Measurements from ENCODE around the gene RAB6A. TPM values are rescaled to one million over a fixed set of nuclear protein-coding genes. Genes with fewer than 3 reads are reported as not detected.

RAB6A gene
- total RNA-seq, 1 experiment from 2014 or later, result 121 TPM

- no peak for TF ChIP-seq TCF7L2 (IDR thresholded peaks at IDR 0.05; ENCODE audit: borderline replicate concordance, extremely low read depth, insufficient read depth, insufficient read length)
Observed at GRCh38 chr11:73650400-73650799, 110.5 kb downstream of the RAB6A start (continued).

GRCh38 chr11:73649206-73649605, 111.7 kb downstream of the RAB6A start:
- Histone ChIP-seq H3K36me3 (ENCODE audit: control insufficient read depth in 1 of 2, insufficient read depth in 2 of 2, low read length in 2 of 2) (no peaks in the 10 kb centered on the region), H3K27ac (ENCODE audit: low read depth, low read length) (no peak overlapping the region), H3K9me2 (ENCODE audit: insufficient read depth) (no peaks in the 10 kb centered on the region), H2AFZ (ENCODE audit: low read depth, low read length, poor library complexity, severe bottlenecking) (no peak overlapping the region), H3K9me3 (ENCODE audit: control insufficient read depth in 1 of 2, insufficient read depth in 1 of 2, low read depth in 1 of 2, low read length in 2 of 2) (no peaks in the 10 kb centered on the region), H3K4me2 (ENCODE audit: low read length) (no peak overlapping the region), H3K9ac (ENCODE audit: low read length) (no peak overlapping the region), H4K20me1 (ENCODE audit: insufficient read depth) (no peaks in the 10 kb centered on the region), H3K79me2 (ENCODE audit: insufficient read depth, low read length) (no peaks in the 10 kb centered on the region), H3K4me1 (ENCODE audit: control insufficient read depth in 1 of 2, insufficient read depth in 2 of 2, low read length in 2 of 2) (peaks cover 20 to 32% of the 10 kb centered on the region in 2 experiments), H3K4me3 (replicated peaks in 1 of 2; ENCODE audit: low read depth in 1 of 2, low read length in 2 of 2) (no peak overlapping the region), H3K27me3 (ENCODE audit: insufficient read depth, low read length) (no peaks in the 10 kb centered on the region)
- RAD21 ChIA-PET (ENCODE audit: low non-redundant PET in 1 of 2, low total read pairs in 2 of 2, uncharacterized antibody in 2 of 2, unreplicated experiment in 2 of 2), result no interaction called here
- ATAC-seq, result no peak
- POLR2A ChIA-PET, result no interaction called here
- CTCF ChIA-PET, result interaction anchor here (1.9 kb wide), 1 partner anchor 24 kb away, joined by 4 read pairs; no protein-coding TSS in a partner anchor
- no TSS peak for BruUV-seq (replicated peaks)
- DNase-seq (ENCODE audit: low read depth, low spot score), result no peak
- intact Hi-C loops (cut with micrococcal nuclease), result no loop called here
- no peak for TF ChIP-seq ELF1 (IDR thresholded peaks at IDR 0.05; ENCODE audit: borderline replicate concordance, low read depth)
- no peak for TF ChIP-seq EZH2 (IDR thresholded peaks at IDR 0.05)
- TF ChIP-seq, protein P1, sequence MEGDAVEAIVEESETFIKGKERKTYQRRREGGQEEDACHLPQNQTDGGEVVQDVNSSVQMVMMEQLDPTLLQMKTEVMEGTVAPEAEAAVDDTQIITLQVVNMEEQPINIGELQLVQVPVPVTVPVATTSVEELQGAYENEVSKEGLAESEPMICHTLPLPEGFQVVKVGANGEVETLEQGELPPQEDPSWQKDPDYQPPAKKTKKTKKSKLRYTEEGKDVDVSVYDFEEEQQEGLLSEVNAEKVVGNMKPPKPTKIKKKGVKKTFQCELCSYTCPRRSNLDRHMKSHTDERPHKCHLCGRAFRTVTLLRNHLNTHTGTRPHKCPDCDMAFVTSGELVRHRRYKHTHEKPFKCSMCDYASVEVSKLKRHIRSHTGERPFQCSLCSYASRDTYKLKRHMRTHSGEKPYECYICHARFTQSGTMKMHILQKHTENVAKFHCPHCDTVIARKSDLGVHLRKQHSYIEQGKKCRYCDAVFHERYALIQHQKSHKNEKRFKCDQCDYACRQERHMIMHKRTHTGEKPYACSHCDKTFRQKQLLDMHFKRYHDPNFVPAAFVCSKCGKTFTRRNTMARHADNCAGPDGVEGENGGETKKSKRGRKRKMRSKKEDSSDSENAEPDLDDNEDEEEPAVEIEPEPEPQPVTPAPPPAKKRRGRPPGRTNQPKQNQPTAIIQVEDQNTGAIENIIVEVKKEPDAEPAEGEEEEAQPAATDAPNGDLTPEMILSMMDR (IDR thresholded peaks at IDR 0.05 in 2 of 3, conservative IDR thresholded peaks at IDR 0.05 in 1 of 3; ENCODE audit: borderline replicate concordance in 1 of 3, insufficient read depth in 1 of 3, low read depth in 2 of 3, low read length in 2 of 3), result no peak
- TF ChIP-seq SIN3A (IDR thresholded peaks at IDR 0.05; ENCODE audit: low read depth), result no peak
- TF ChIP-seq ZFX (IDR thresholded peaks at IDR 0.05), result no peak
- TF ChIP-seq SP1 (IDR thresholded peaks at IDR 0.05; ENCODE audit: low read depth), result no peak
- no peak for TF ChIP-seq SRF (IDR thresholded peaks at IDR 0.05; ENCODE audit: low read depth)
- TF ChIP-seq CEBPB (IDR thresholded peaks at IDR 0.05; ENCODE audit: low read depth), result no peak
- no peak for TF ChIP-seq ATF3 (IDR thresholded peaks at IDR 0.05)
- TF ChIP-seq FOSL1 (IDR thresholded peaks at IDR 0.05; ENCODE audit: low read depth), result no peak
